NCI-H1694 (cell line): ENCODE results near the gene RORB.

ENCODE experiments used
- DNase-seq: peaks from one replicate; lab custom pipeline; 2025; lab: John Stamatoyannopoulos, UW

Gene RORB

GRCh38 chr9:74496819-74497747, at the start of gene RORB:
TSS of gene RORB (plus strand) at chr9:74497335. CDS start at chr9:74497977, 642 bp downstream.
- no peak for DNase-seq

GRCh38 chr9:74447451-74448193, 49.5 kb upstream of the RORB start:
- DNase-seq, result no peak

GRCh38 chr9:74449060-74449459, 48.1 kb upstream of the RORB start:
- DNase-seq, result no peak

DNA sequence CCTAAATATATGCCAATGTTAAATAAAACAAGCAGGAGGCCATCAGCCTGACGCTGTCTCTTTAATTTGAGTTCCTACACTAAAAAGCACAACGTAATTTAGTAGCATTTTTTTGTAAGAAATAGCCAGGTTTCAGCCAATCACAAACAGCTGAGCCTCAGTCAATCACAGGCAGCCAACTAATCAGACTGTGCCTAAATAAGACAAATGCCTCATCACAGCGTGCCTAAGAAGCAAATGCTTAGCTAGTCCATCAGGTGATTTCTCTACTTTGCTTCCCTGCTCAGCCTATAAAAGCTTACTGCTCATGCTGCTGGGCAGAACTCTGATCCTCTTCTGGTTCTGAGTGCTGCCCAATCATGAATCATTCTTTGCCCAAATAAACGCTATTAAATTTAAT, 38.3 kb upstream of the RORB start:
- DNase-seq, result no peak

DNA sequence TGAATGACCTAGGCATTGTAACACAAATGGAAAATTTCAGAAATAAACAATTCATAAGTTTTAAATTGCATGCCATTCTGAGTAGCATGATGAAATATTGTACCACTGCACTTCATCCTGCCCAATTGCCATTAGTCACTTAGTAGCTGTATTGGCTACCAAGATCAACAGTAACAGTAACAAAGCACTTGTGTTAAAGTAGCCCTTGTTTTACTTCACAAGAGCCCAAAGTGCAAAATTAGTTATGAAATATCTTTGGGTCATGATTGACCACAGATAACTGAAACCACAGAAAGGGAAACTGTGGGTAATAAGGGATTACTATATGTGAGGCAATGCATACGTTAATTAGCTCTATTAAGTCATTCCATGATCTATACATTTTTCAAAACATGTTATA, 33.3 kb upstream of the RORB start:
- no peak for DNase-seq

DNA sequence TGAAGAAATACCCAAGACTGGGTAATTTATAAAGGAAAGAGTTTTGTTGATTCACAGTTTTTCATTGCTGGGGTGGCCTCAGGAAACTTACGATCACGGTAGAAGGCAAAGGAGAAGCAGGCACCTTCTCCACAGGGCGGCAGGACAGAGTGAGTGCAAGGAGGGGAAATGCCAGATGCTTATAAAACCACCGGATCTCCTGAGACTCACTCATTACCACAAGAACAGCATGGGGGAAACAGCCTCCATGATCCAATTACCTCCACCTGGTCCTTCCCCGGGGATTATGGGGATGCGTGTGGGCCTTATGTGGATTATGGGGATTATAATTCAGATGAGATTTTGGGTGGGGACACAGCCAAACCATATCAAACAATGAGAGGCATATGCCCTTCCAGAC, 18.5 kb upstream of the RORB start:
- DNase-seq, result no peak

GRCh38 chr9:74479711-74480110, 17.4 kb upstream of the RORB start:
- no peak for DNase-seq

GRCh38 chr9:74487395-74487794, 9.7 kb upstream of the RORB start:
- DNase-seq, result no peak

- no peak for DNase-seq
Observed at GRCh38 chr9:74493512-74493911, 3.6 kb upstream of the RORB start.

DNA sequence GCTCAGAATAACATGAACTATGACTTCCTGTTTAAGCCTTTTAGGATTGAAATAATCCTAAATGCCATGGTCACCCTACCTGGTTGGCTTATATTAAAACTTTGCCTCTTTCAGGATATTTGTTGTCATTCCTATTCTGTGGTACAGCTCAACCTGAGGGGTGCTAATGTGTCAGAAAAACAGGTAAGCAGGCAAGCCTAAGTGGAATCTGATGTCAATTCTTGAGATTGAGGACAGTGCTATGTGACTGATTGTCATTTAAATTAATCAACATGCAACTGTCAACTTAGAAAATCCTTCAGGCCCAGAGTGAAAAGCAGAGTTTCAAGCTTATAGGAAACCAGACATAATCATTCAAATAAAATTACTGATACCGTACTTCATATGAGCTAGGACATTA, 2.6 kb upstream of the RORB start:
- no peak for DNase-seq

DNA sequence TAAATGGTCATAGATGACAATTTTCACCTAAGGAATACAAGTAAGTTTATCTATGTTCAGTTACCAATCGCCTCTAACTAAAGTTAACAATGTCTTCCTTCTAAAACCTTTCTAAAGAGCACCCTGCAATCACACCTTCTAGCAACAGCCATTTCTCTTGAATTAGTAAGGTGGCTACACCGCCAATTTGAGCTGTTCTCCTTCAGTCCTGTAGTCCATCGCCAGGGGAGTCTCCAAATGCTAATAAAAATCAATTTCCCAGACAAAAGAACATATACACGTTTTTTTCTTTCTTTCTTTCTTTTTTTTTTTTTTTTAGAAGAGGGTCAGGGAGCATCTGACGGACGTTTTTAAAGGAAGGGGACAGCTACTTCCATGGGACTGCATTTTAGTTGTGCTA, 729 bp upstream of the RORB start:
- no peak for DNase-seq

GRCh38 chr9:74497748-74498620, 849 bp downstream of the RORB start:
- DNase-seq, result no peak

DNA sequence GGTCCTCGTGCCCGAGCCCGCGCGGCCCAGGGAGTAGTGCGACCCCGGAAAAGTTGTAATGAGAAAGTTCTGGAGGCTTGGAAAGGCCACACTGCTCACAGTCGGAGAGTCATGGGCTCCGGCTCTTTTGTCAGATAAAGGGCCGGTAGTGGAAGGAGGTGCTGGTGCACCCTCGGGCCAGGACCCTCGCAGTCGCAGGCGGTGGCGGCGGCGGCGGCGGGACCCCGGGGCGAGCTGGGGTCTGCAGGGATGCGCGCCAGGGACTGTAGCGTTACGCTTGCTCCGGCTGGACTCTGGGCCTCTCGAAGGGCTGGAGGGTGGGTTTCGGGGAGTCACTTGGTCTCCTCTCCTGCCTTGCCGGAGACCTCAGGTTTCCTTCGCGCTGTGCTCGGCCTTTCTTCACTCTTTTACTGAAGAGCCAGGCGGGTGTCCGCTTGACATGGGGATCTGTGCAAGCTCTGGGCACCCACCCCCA, 1.5 kb downstream of the RORB start:
- no peak for DNase-seq

DNA sequence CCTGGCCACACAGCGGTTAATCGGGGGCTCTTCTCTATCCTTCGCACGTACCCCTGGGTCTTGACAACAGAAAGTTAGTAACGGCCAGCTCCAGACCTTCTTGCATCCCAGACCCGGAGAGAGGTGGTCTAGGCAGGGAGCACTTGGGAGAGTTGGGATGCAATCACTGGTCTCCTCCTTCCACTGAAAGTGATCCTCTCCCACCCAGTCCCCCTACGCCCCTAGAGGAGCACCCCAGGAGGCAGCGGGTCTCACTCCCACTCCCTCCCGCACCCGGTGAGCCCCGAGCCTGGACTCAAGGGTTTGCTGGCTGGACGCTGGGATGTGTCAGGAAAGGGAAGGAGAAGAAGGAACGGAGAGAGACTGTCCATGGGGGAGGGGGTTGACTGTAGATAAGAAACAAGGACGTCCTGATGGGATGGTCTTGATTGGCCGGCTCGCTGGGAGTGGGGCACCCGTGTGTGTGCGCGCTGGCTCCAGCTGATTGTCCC, 2.0 kb downstream of the RORB start:
- DNase-seq, result no peak

GRCh38 chr9:74499770-74500583, 2.8 kb downstream of the RORB start:
- no peak for DNase-seq

DNA sequence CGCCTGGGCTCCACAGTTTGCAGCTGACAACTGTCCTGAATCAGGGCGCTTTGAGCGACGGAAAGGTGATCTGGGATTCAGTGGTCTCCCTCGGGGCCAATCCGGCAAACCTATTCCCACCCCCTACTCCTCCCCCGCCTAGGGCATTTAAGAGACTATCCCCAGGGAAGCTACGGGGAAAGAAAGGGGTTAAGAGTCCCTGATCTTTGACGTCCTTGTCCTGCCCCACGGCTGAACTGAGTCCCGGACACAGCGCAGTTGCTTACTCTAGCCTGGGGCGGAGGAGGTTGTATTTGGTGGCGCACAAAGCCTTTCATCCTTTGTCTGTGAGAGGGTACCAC, 3.4 kb downstream of the RORB start:
- no peak for DNase-seq

DNA sequence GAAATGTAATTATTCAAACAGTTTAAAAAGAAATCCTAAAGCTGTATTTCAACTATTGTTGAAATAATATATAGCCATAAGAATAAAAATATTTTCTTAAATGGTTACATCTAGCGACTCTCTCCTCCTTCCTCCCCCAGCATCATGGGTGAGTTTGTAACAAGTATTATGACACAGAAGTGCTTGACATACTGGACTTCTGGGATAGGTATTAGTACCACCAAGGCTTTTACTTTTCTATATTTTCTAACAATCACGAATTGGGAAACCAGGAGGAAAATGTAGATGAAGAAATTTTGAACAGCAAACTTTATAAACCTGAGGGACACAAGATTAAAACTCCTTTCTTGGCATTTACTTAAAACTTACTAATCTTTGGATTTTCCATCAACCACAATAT, 4.4 kb downstream of the RORB start:
- DNase-seq, result no peak

DNA sequence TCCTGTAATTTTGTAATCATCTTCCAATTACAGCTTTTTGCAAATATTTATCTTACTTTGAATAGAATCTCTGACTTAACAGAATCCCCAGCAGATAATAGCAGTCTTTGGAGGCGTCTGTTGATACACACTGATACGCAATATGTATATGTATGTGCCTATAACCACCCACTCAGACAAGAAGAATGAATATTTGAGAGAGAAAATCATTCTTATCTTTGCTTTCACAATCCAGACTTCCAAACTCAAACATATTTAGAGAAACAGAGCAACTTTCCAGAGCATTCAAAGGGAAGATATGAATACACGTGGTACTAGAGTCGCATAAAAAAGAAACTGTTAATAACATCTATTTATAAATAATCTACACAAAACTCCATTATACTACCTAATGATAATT, 6.1 kb downstream of the RORB start:
- no peak for DNase-seq

GRCh38 chr9:74503666-74504065, 6.5 kb downstream of the RORB start:
- no peak for DNase-seq

GRCh38 chr9:74511333-74511732, 14.2 kb downstream of the RORB start:
- DNase-seq, result no peak

- DNase-seq, result no peak
Observed at GRCh38 chr9:74512416-74512815, 15.3 kb downstream of the RORB start.
